Kasumi-1 (cell line): ENCODE results near the gene ACSL4.
"Not testable (repeated sequence)": the region's sequence is repeated elsewhere in the genome, so short reads cannot be mapped to it uniquely, and the experiment has no call there.

Experiments
- DNase-seq, 2 experiments: peaks; one replicate each; lab custom pipeline; 2025; lab: John Stamatoyannopoulos, UW

Gene ACSL4

GRCh38 chrX:109732017-109732801 lies 848 bp downstream of the ACSL4 start:
- DNase-seq: peak; percentile 48 to 56

- no peak for DNase-seq
Observed at GRCh38 chrX:109728173-109728535, 4.9 kb downstream of the ACSL4 start.

- DNase-seq: not testable (repeated sequence)
Observed at GRCh38 chrX:109724971-109725370, 8.1 kb downstream of the ACSL4 start.

- DNase-seq: peak; percentile 28 to 30
Observed at GRCh38 chrX:109720947-109721346, 12.1 kb downstream of the ACSL4 start.

- no peak for DNase-seq
Observed at GRCh38 chrX:109719264-109719663, 13.8 kb downstream of the ACSL4 start.

GRCh38 chrX:109716431-109717028 lies 16.5 kb downstream of the ACSL4 start:
- DNase-seq: no peak

- no peak for DNase-seq
Observed at GRCh38 chrX:109714340-109714958, 18.6 kb downstream of the ACSL4 start.

GRCh38 chrX:109710181-109710580 lies 22.9 kb downstream of the ACSL4 start:
- no peak for DNase-seq

- DNase-seq: peak; percentile 36 to 45
Observed at GRCh38 chrX:109709129-109709631, 23.9 kb downstream of the ACSL4 start.

GRCh38 chrX:109707720-109708119 lies 25.3 kb downstream of the ACSL4 start:
- no peak for DNase-seq

GRCh38 chrX:109707319-109707718 lies 25.7 kb downstream of the ACSL4 start:
- DNase-seq: no peak

- no peak for DNase-seq
Observed at GRCh38 chrX:109704563-109704962, 28.5 kb downstream of the ACSL4 start.

GRCh38 chrX:109697855-109698254 lies 35.2 kb downstream of the ACSL4 start:
- no peak for DNase-seq

GRCh38 chrX:109696146-109696740 lies 36.8 kb downstream of the ACSL4 start:
- DNase-seq: no peak

GRCh38 chrX:109695637-109696036 lies 37.4 kb downstream of the ACSL4 start:
- DNase-seq: no peak

- no peak for DNase-seq
Observed at GRCh38 chrX:109691752-109692151, 41.3 kb downstream of the ACSL4 start.

GRCh38 chrX:109691277-109691676 lies 41.8 kb downstream of the ACSL4 start:
- no peak for DNase-seq

- no peak for DNase-seq
Observed at GRCh38 chrX:109687903-109688302, 45.2 kb downstream of the ACSL4 start.

GRCh38 chrX:109685656-109686078 lies 47.4 kb downstream of the ACSL4 start:
- DNase-seq: no peak

- DNase-seq: no peak
Observed at GRCh38 chrX:109684136-109684535, 48.9 kb downstream of the ACSL4 start.

- DNase-seq: no peak
Observed at GRCh38 chrX:109681475-109682081, 51.5 kb downstream of the ACSL4 start.

GRCh38 chrX:109679820-109680219 lies 53.2 kb downstream of the ACSL4 start:
- no peak for DNase-seq
